Endodermal cell (in vitro differentiated cells): Measurements from ENCODE around the gene SPRR4. TPM values are rescaled to one million over a fixed set of nuclear protein-coding genes. Genes with fewer than 3 reads are reported as not detected.

Experiments used
- DNase-seq: peaks from one replicate; pipeline ENCODE4 v3.0.0-alpha.2; 2017
- H3K27ac ChIP-seq: 2 replicates; pipeline ENCODE4 v1.5.1; 2013; ENCODE audit warnings: mild to moderate bottlenecking, low read depth, low read length, moderate library complexity
- H3K27me3 ChIP-seq: 2 replicates; pipeline ENCODE4 v1.6.1; 2013; ENCODE audit warnings: mild to moderate bottlenecking, low read length, moderate library complexity; ENCODE audit not compliant: insufficient read depth, control insufficient read depth, poor library complexity, severe bottlenecking
- H3K36me3 ChIP-seq: 2 replicates; pipeline ENCODE4 v1.7.0; 2013; ENCODE audit warnings: mild to moderate bottlenecking, low read length, moderate library complexity; ENCODE audit not compliant: control insufficient read depth, insufficient read depth
- H3K4me1 ChIP-seq: one replicate; pipeline ENCODE4 v1.7.0; 2013; ENCODE audit warnings: low read length; ENCODE audit not compliant: control insufficient read depth, insufficient read depth
- H3K4me3 ChIP-seq: 2 replicates; pipeline ENCODE4 v1.5.1; 2013; ENCODE audit warnings: mild to moderate bottlenecking, low read length, moderate library complexity
- H3K9ac ChIP-seq: 2 replicates; pipeline ENCODE4 v1.6.1; 2013; ENCODE audit warnings: mild to moderate bottlenecking, low read length, moderate library complexity; ENCODE audit not compliant: poor library complexity, severe bottlenecking; ENCODE audit errors: extremely low read depth
- H3K9me3 ChIP-seq: 2 replicates; pipeline ENCODE4 v1.6.1; 2013; ENCODE audit warnings: mild to moderate bottlenecking, low read length, moderate library complexity; ENCODE audit not compliant: control insufficient read depth
- H3K27ac Mint-ChIP-seq: 2 replicates; pipeline ENCODE4 v1.8.0; 2020; ENCODE audit warnings: mixed read lengths
- H3K27me3 Mint-ChIP-seq: 2 replicates; pipeline ENCODE4 v1.8.0; 2021; ENCODE audit warnings: mild to moderate bottlenecking, mixed read lengths; ENCODE audit not compliant: insufficient read depth
- H3K36me3 Mint-ChIP-seq: 2 replicates; pipeline ENCODE4 v1.8.0; 2020; ENCODE audit warnings: low read depth, mixed read lengths
- H3K4me1 Mint-ChIP-seq: 2 replicates; pipeline ENCODE4 v1.8.0; 2020; ENCODE audit warnings: mixed read lengths
- H3K4me3 Mint-ChIP-seq: 2 replicates; pipeline ENCODE4 v1.8.0; 2020; ENCODE audit warnings: mild to moderate bottlenecking, moderate library complexity, mixed read lengths
- H3K9me3 Mint-ChIP-seq: 2 replicates; pipeline ENCODE4 v1.8.0; 2020; ENCODE audit warnings: mild to moderate bottlenecking, mixed read lengths
- whole genome bisulfite sequencing, 2 experiments: methylation state at CpG; one replicate each; pipeline versions ENCODE4 v1.1.5 to v1.1.7; 2013; ENCODE audit warnings: missing lambda C conversion rate in 2 of 2, mixed read lengths in 1 of 2; ENCODE audit not compliant: insufficient coverage in 1 of 2, insufficient read length in 1 of 2; 5-methylcytosine and 5-hydroxymethylcytosine counted together
- total RNA-seq, 2 donors: library from RNA; stranded (reverse); fragmentation: NEBNext Ultra II Directional in 1 of 2; extraction: Animal tissue kit (Norgen Biotek cat#: 25700) in 1 of 2; gene quantifications; 2 replicates in 1 of 2; 3 replicates in 1 of 2; pipeline ENCODE4 v1.2.1, GENCODE V29; 2021
- TF ChIP-seq, protein P1 (sequence below): fragments of 200-600 bp; sonication (generic); conservative IDR thresholded peaks from 2 replicates; pipeline ENCODE4 v1.5.0; 2021; ENCODE audit warnings: antibody characterized with exemption, mild to moderate bottlenecking

SPRR4 gene
- total RNA-seq, 2 donors from 2014 or later: not detected

GRCh38 chr1:152961226-152961891 is 9.1 kb upstream of the SPRR4 start:
- Histone ChIP-seq H3K4me1 (no peaks in the 10 kb centered on the region), H3K9me3 (peaks cover 41% of the 10 kb centered on the region), H3K36me3 (no peaks in the 10 kb centered on the region), H3K9ac (no peak overlapping the region), H3K4me3 (no peak overlapping the region), H3K27me3 (no peaks in the 10 kb centered on the region), H3K27ac (no peak overlapping the region)
- TF ChIP-seq, protein P1, sequence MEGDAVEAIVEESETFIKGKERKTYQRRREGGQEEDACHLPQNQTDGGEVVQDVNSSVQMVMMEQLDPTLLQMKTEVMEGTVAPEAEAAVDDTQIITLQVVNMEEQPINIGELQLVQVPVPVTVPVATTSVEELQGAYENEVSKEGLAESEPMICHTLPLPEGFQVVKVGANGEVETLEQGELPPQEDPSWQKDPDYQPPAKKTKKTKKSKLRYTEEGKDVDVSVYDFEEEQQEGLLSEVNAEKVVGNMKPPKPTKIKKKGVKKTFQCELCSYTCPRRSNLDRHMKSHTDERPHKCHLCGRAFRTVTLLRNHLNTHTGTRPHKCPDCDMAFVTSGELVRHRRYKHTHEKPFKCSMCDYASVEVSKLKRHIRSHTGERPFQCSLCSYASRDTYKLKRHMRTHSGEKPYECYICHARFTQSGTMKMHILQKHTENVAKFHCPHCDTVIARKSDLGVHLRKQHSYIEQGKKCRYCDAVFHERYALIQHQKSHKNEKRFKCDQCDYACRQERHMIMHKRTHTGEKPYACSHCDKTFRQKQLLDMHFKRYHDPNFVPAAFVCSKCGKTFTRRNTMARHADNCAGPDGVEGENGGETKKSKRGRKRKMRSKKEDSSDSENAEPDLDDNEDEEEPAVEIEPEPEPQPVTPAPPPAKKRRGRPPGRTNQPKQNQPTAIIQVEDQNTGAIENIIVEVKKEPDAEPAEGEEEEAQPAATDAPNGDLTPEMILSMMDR: no peak
- H3K4me3 Mint-ChIP-seq: no peak overlapping the region
- no peaks in the 10 kb centered on the region for H3K36me3 Mint-ChIP-seq
- H3K27ac Mint-ChIP-seq: no peak overlapping the region
- peaks cover 47% of the 10 kb centered on the region for H3K9me3 Mint-ChIP-seq
- H3K27me3 Mint-ChIP-seq: no peaks in the 10 kb centered on the region
- H3K4me1 Mint-ChIP-seq: peaks cover 1% of the 10 kb centered on the region
- DNase-seq: no peak
- 88 to 91% methylated on average over 7 of the region's 7 CpGs for whole genome bisulfite sequencing, 2 experiments

GRCh38 chr1:152962876-152963415 is 7.5 kb upstream of the SPRR4 start:
- peaks cover 45% of the 10 kb centered on the region for H3K9me3 Mint-ChIP-seq
- H3K4me3 Mint-ChIP-seq: no peak overlapping the region
- H3K36me3 Mint-ChIP-seq: no peaks in the 10 kb centered on the region
- peaks cover 35% of the 10 kb centered on the region for H3K9me3 ChIP-seq
- no peaks in the 10 kb centered on the region for H3K27me3 Mint-ChIP-seq
- peaks cover 1% of the 10 kb centered on the region for H3K4me1 Mint-ChIP-seq
- H3K27me3 ChIP-seq: no peaks in the 10 kb centered on the region
- no peaks in the 10 kb centered on the region for H3K36me3 ChIP-seq
- no peak overlapping the region for H3K27ac Mint-ChIP-seq
- 70 to 84% methylated on average over 2 of the region's 2 CpGs for WGBS, 2 experiments
- no peak overlapping the region for H3K27ac ChIP-seq
- no peak overlapping the region for H3K9ac ChIP-seq
- TF ChIP-seq, protein P1: no peak
- no peaks in the 10 kb centered on the region for H3K4me1 ChIP-seq
- no peak for DNase-seq
- no peak overlapping the region for H3K4me3 ChIP-seq

GRCh38 chr1:152964536-152964935 is 5.9 kb upstream of the SPRR4 start:
- Histone ChIP-seq H3K27me3 (no peaks in the 10 kb centered on the region), H3K4me3 (no peak overlapping the region), H3K9ac (no peak overlapping the region), H3K36me3 (no peaks in the 10 kb centered on the region), H3K9me3 (peaks cover 31% of the 10 kb centered on the region), H3K27ac (no peak overlapping the region), H3K4me1 (no peaks in the 10 kb centered on the region)
- Mint-ChIP-seq H3K27ac (no peak overlapping the region), H3K4me3 (no peak overlapping the region), H3K9me3 (peaks cover 41% of the 10 kb centered on the region), H3K36me3 (no peaks in the 10 kb centered on the region), H3K4me1 (peaks cover 1% of the 10 kb centered on the region), H3K27me3 (peaks cover 3% of the 10 kb centered on the region)
- no peak for DNase-seq
- TF ChIP-seq, protein P1: no peak
- 46 to 57% methylated on average over 1 of the region's 1 CpG for WGBS, 2 experiments
